ENCODE data around the gene SKI. TPM values are rescaled to one million over a fixed set of nuclear protein-coding genes. Genes with fewer than 3 reads are reported as not detected.

Gene SKI
- polyA plus RNA-seq, 3 donors: 0.20 to 6.6 (median 0.25) TPM

DNA sequence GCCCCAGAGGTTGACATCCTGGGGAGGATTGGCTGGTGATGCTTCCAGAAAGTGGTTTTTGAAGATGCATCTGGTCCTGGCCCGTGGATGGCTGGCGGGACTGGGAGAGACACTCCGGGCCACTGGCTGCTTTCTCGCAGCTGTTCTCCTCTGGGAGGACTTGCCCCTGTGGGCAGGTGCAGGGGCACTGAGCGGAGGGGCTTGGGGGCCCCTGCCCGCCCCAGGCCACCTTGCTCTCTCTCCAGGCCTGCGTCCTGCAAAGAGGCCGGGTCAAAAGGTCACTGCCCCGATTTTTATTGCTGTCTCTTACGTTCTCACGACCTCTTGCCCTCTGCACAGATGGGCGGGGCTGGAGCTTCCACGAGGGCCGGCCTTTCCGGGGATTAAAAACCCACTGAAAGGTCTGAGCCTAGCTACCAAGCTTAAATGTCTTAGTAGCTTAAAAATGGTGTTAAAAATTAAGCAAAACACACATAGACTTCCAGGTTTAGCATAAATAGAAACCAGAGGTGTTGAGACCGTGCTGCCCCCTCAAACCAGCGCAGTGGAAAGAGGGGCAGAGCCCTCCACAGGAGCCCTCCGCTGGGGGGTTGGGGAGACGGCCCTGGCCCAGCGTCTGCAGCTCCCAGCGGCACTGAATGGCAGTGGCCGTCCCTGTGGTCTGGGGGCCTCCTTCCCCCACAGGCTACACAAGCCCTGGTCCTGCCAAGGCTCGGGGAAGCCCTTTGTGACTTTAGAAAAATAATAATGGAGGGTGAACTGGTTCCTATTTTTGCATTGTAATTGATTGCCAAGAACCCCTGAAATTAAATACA is 43.9 kb downstream of the SKI start:
- Histone ChIP-seq H3K27ac (ENCODE audit: low read depth in 1 of 2, low read length in 2 of 2) (no peak overlapping the region), H3K36me3 (replicated peaks in 1 of 2; ENCODE audit: control insufficient read depth in 1 of 2, insufficient read depth in 2 of 2, low read length in 2 of 2) (peaks cover 0 to under 1% of the 10 kb centered on the region in 2 donors), H2AFZ (ENCODE audit: insufficient read depth, low read depth, low read length, poor library complexity, severe bottlenecking) (no peak overlapping the region), H3K4me3 (replicated peaks in 1 of 3; ENCODE audit: low read depth in 2 of 3, low read length in 3 of 3) (no peak overlapping the region), H3K9ac (ENCODE audit: insufficient read depth, low read length, poor library complexity, severe bottlenecking) (no peak overlapping the region), H3K9me3 (replicated peaks in 1 of 2; ENCODE audit: control insufficient read depth in 1 of 2, insufficient read depth in 1 of 2, low read length in 2 of 2) (no peaks in the 10 kb centered on the region), H3K79me2 (ENCODE audit: insufficient read depth, low read length) (peaks cover 81% of the 10 kb centered on the region), H3K4me1 (ENCODE audit: control insufficient read depth in 1 of 2, insufficient read depth in 2 of 2, low read length in 2 of 2) (peaks cover 17% of the 10 kb centered on the region in 2 donors), H3K4me2 (replicated peaks; ENCODE audit: extremely low read depth, low read length, poor library complexity, severe bottlenecking) (no peak overlapping the region), H3K27me3 (ENCODE audit: control insufficient read depth in 2 of 2, insufficient read depth in 2 of 2, low read length in 2 of 2) (no peaks in the 10 kb centered on the region), H4K20me1 (ENCODE audit: insufficient read depth, low read length) (peaks cover 100% of the 10 kb centered on the region)
- no peak for DNase-seq
- H3K9me3 Mint-ChIP-seq: peaks cover 0 to 7% (median 0%) of the 10 kb centered on the region in 7 donors
- peaks cover 13 to 24% of the 10 kb centered on the region in 2 donors for H3K36me3 Mint-ChIP-seq
- WGBS (ENCODE audit: insufficient coverage): 95% methylated on average over 13 of the region's 23 CpGs
- peaks cover 28% of the 10 kb centered on the region for H3K4me1 Mint-ChIP-seq
- TF ChIP-seq, protein P1, sequence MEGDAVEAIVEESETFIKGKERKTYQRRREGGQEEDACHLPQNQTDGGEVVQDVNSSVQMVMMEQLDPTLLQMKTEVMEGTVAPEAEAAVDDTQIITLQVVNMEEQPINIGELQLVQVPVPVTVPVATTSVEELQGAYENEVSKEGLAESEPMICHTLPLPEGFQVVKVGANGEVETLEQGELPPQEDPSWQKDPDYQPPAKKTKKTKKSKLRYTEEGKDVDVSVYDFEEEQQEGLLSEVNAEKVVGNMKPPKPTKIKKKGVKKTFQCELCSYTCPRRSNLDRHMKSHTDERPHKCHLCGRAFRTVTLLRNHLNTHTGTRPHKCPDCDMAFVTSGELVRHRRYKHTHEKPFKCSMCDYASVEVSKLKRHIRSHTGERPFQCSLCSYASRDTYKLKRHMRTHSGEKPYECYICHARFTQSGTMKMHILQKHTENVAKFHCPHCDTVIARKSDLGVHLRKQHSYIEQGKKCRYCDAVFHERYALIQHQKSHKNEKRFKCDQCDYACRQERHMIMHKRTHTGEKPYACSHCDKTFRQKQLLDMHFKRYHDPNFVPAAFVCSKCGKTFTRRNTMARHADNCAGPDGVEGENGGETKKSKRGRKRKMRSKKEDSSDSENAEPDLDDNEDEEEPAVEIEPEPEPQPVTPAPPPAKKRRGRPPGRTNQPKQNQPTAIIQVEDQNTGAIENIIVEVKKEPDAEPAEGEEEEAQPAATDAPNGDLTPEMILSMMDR (IDR thresholded peaks at IDR 0.05): no peak
- intact Hi-C loops (cut with micrococcal nuclease): no loop called here
- peaks cover 3 to 4% (median 3%) of the 10 kb centered on the region in 3 donors for H3K27me3 Mint-ChIP-seq (ENCODE audit: low read depth in 3 of 3)
- no peak overlapping the region for H3K27ac Mint-ChIP-seq
- H3K4me3 Mint-ChIP-seq: no peak overlapping the region

DNA sequence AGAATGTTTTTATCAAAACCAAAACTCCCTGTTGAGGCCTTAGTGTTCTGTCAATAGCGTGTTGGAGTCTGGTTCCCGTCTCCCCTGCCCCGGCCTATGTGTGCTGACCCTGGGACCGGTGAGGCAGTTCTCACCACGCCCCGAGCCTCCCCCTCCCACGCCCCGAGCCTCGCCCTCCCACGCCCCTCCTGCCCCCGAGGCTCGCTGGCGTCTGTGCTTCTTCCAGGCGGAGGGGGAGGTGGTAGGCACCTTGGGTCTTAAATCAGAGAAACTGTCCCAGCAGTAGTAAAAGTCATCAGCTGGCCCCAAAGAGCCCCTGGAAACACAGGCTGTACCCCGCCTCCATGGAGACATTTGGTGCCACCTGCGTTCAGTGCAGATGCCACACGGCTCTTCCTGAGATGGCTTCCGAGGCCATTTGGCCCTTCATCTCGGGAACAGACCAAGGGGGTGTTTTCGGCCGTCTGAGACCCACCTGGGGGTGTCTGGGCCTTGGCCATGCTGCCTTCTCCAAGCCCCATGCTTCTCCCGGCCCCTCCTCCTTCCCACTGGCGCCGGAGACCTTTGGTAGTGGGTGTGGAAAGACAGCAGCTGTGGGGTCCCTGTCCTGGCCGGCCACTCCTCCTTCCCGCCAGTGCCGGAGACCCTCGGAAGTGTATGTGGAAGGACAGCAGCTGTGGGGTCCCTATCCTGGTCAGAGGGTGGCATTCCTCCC is 44.7 kb downstream of the SKI start:
- H3K27ac ChIP-seq (ENCODE audit: low read depth in 1 of 2, low read length in 2 of 2): no peak overlapping the region
- no peak overlapping the region for H3K27ac Mint-ChIP-seq

More for the DNA sequence above, 44.7 kb downstream of the SKI start:
- DNase-seq: no peak
- no peak overlapping the region for H3K9ac ChIP-seq (ENCODE audit: insufficient read depth, low read length, poor library complexity, severe bottlenecking)
- H3K27me3 Mint-ChIP-seq (ENCODE audit: low read depth in 3 of 3): peaks cover 3 to 6% (median 4%) of the 10 kb centered on the region in 3 donors
- peaks cover 4 to 9% of the 10 kb centered on the region in 2 donors for H3K36me3 ChIP-seq (replicated peaks in 1 of 2; ENCODE audit: control insufficient read depth in 1 of 2, insufficient read depth in 2 of 2, low read length in 2 of 2)
- peaks cover 0 to 15% (median 4%) of the 10 kb centered on the region in 7 donors for H3K9me3 Mint-ChIP-seq
- peaks cover 81% of the 10 kb centered on the region for H3K79me2 ChIP-seq (ENCODE audit: insufficient read depth, low read length)
- 98% methylated on average over 9 of the region's 28 CpGs for WGBS (ENCODE audit: insufficient coverage)
- H3K27me3 ChIP-seq (ENCODE audit: control insufficient read depth in 2 of 2, insufficient read depth in 2 of 2, low read length in 2 of 2): no peaks in the 10 kb centered on the region
- H3K36me3 Mint-ChIP-seq: peaks cover 21 to 28% of the 10 kb centered on the region in 2 donors
- no peak overlapping the region for H3K4me3 ChIP-seq (replicated peaks in 1 of 3; ENCODE audit: low read depth in 2 of 3, low read length in 3 of 3)
- H3K9me3 ChIP-seq (replicated peaks in 1 of 2; ENCODE audit: control insufficient read depth in 1 of 2, insufficient read depth in 1 of 2, low read length in 2 of 2): no peaks in the 10 kb centered on the region
- H3K4me1 Mint-ChIP-seq: peaks cover 32% of the 10 kb centered on the region
- TF ChIP-seq, protein P1 (IDR thresholded peaks at IDR 0.05): no peak
- H3K4me1 ChIP-seq (ENCODE audit: control insufficient read depth in 1 of 2, insufficient read depth in 2 of 2, low read length in 2 of 2): peaks cover 17 to 20% of the 10 kb centered on the region in 2 donors
- H4K20me1 ChIP-seq (ENCODE audit: insufficient read depth, low read length): peaks cover 100% of the 10 kb centered on the region
- no peak overlapping the region for H3K4me3 Mint-ChIP-seq
- H3K4me2 ChIP-seq (replicated peaks; ENCODE audit: extremely low read depth, low read length, poor library complexity, severe bottlenecking): no peak overlapping the region
- intact Hi-C loops (cut with micrococcal nuclease): no loop called here
- no peak overlapping the region for H2AFZ ChIP-seq (ENCODE audit: insufficient read depth, low read depth, low read length, poor library complexity, severe bottlenecking)

All from CD14-positive monocyte (primary cell).